Ascending aorta (tissue), 2 donors: ENCODE data around the gene NUDT13. TPM values are rescaled to one million over a fixed set of nuclear protein-coding genes. Genes with fewer than 3 reads are reported as not detected.

Experiments
- DNase-seq, 2 donors: peaks; one replicate each; pipeline ENCODE4 v3.0.0-alpha.2; 2019; ENCODE audit warnings: low spot score in 2 of 2
- H3K27ac ChIP-seq, 2 donors: fragments of 200-600 bp; sonication (generic); one replicate each; pipeline ENCODE4 v1.5.1; 2016 to 2017; ENCODE audit warnings: mild to moderate bottlenecking in 1 of 2
- H3K27me3 ChIP-seq: fragments of 200-600 bp; sonication (generic); one replicate; pipeline ENCODE4 v1.5.1; 2017
- H3K36me3 ChIP-seq, 2 donors: fragments of 200-600 bp; sonication (generic); one replicate each; pipeline ENCODE4 v1.5.1; 2016
- H3K4me1 ChIP-seq, 2 donors: fragments of 200-600 bp; sonication (generic); one replicate each; pipeline ENCODE4 v1.5.1; 2016 to 2017; ENCODE audit warnings: mild to moderate bottlenecking in 1 of 2
- H3K4me3 ChIP-seq, 2 donors: fragments of 200-600 bp; sonication (generic); one replicate each; pipeline ENCODE4 v1.5.1; 2016 to 2017; ENCODE audit warnings: mild to moderate bottlenecking in 1 of 2
- H3K9me3 ChIP-seq, 2 donors: fragments of 200-600 bp; sonication (generic); one replicate each; pipeline ENCODE4 v1.5.1; 2016
- CTCF ChIP-seq, 3 experiments: fragments of 200-600 bp in 2 of 3; fragments of 450-650 bp in 1 of 3; sonication (generic) in 2 of 3; IDR thresholded peaks; one replicate each; pipeline ENCODE4 v1.5.1; 2016 to 2019; ENCODE audit warnings: antibody characterized with exemption in 3 of 3, mild to moderate bottlenecking in 1 of 3, moderate library complexity in 1 of 3
- intact Hi-C: fragments of 100-400 bp; cut with DNase I; formaldehyde crosslinking; loops from one replicate; pipeline ENCODE4 v1.15.1; 2023
- total RNA-seq: library from RNA; depleted of rRNA; stranded (reverse); fragments of >200 nt; gene quantifications from one replicate; pipeline ENCODE4 v1.1.0, GENCODE V29; 2016

Gene NUDT13
- 7.6 TPM for total RNA-seq

GRCh38 chr10:73110345-73110849 is at the start of gene NUDT13:
Gene NUDT13, plus strand, starts transcription at chr10:73110455. Its CDS starts 3,911 bp downstream, at chr10:73114366.
- H3K4me1 ChIP-seq = no peaks in the 10 kb centered on the region
- H3K4me3 ChIP-seq = peak within 1 kb of the TSS; percentile 63 to 66
- TF ChIP-seq CTCF (IDR thresholded peaks at IDR 0.05) = no peak
- H3K27ac ChIP-seq = peak within 1 kb of the TSS; percentile 81 to 88
- intact Hi-C loops = loop anchor here (1.0 to 5.0 kb wide), 2 partner anchors 13 to 57 kb away; partner anchors contain the start of genes ECD and FAM149B1
- no peaks in the 10 kb centered on the region for H3K27me3 ChIP-seq
- no peaks in the 10 kb centered on the region for H3K36me3 ChIP-seq
- DNase-seq = peak in 1 of 2 donors; percentile 88
- H3K9me3 ChIP-seq = no peaks in the 10 kb centered on the region

- peak in 1 of 3 experiments; percentile 47 for TF ChIP-seq CTCF (IDR thresholded peaks at IDR 0.05)
- peaks cover 4 to 6% of the 10 kb centered on the region in 2 donors for H3K36me3 ChIP-seq
- intact Hi-C loops = loop anchor here (5.0 kb wide), 1 partner anchor 694 kb away; no protein-coding TSS in a partner anchor
- no peaks in the 10 kb centered on the region for H3K27me3 ChIP-seq
- H3K27ac ChIP-seq = peak overlapping the region in 1 of 2 donors; percentile 24
- H3K9me3 ChIP-seq = no peaks in the 10 kb centered on the region
- DNase-seq = no peak
- no peak overlapping the region for H3K4me3 ChIP-seq
- H3K4me1 ChIP-seq = no peaks in the 10 kb centered on the region
Measured at GRCh38 chr10:73060738-73061635, 49.3 kb upstream of the NUDT13 start.

- intact Hi-C loops = loop anchor here (5.0 kb wide), 1 partner anchor 694 kb away; no protein-coding TSS in a partner anchor
- Histone ChIP-seq H3K36me3 (peaks cover 7 to 10% of the 10 kb centered on the region in 2 donors), H3K27ac (no peak overlapping the region), H3K4me3 (no peak overlapping the region), H3K9me3 (no peaks in the 10 kb centered on the region), H3K4me1 (no peaks in the 10 kb centered on the region), H3K27me3 (no peaks in the 10 kb centered on the region)
- no peak for DNase-seq
- no peak for TF ChIP-seq CTCF (IDR thresholded peaks at IDR 0.05)
Measured at GRCh38 chr10:73061743-73062142, 48.5 kb upstream of the NUDT13 start.

GRCh38 chr10:73065441-73065840 is 44.8 kb upstream of the NUDT13 start:
- H3K36me3 ChIP-seq = peaks cover 19 to 30% of the 10 kb centered on the region in 2 donors
- intact Hi-C loops = no loop called here

GRCh38 chr10:73073627-73074026 is 36.6 kb upstream of the NUDT13 start:
- Histone ChIP-seq H3K27ac (no peak overlapping the region), H3K9me3 (no peaks in the 10 kb centered on the region), H3K27me3 (no peaks in the 10 kb centered on the region), H3K4me3 (no peak overlapping the region), H3K4me1 (peaks cover 0 to 10% of the 10 kb centered on the region in 2 donors), H3K36me3 (peaks cover 7 to 38% of the 10 kb centered on the region in 2 donors)
- intact Hi-C loops = no loop called here
- DNase-seq = no peak
- TF ChIP-seq CTCF (IDR thresholded peaks at IDR 0.05) = no peak

More at GRCh38 chr10:73065441-73065840, 44.8 kb upstream of the NUDT13 start:
- Histone ChIP-seq H3K4me3 (no peak overlapping the region), H3K4me1 (no peaks in the 10 kb centered on the region), H3K27me3 (no peaks in the 10 kb centered on the region), H3K9me3 (no peaks in the 10 kb centered on the region), H3K27ac (no peak overlapping the region)
- TF ChIP-seq CTCF (IDR thresholded peaks at IDR 0.05) = no peak
- no peak for DNase-seq
